ENCODE data around the gene GOLGA6L24.
"Not testable (repeated sequence)": the region's sequence is repeated elsewhere in the genome, so short reads cannot be mapped to it uniquely, and the experiment has no call there.

- TF ChIP-seq CTCF (conservative IDR thresholded peaks at IDR 0.05); ZFX (IDR thresholded peaks at IDR 0.05): not testable (repeated sequence)
These were observed 49.2 kb downstream of the GOLGA6L24 start for GRCh38 chr15:28308718-28309117.
